ENCODE measurements around the gene BCO1.

- TF ChIP-seq, protein P1, sequence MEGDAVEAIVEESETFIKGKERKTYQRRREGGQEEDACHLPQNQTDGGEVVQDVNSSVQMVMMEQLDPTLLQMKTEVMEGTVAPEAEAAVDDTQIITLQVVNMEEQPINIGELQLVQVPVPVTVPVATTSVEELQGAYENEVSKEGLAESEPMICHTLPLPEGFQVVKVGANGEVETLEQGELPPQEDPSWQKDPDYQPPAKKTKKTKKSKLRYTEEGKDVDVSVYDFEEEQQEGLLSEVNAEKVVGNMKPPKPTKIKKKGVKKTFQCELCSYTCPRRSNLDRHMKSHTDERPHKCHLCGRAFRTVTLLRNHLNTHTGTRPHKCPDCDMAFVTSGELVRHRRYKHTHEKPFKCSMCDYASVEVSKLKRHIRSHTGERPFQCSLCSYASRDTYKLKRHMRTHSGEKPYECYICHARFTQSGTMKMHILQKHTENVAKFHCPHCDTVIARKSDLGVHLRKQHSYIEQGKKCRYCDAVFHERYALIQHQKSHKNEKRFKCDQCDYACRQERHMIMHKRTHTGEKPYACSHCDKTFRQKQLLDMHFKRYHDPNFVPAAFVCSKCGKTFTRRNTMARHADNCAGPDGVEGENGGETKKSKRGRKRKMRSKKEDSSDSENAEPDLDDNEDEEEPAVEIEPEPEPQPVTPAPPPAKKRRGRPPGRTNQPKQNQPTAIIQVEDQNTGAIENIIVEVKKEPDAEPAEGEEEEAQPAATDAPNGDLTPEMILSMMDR (conservative IDR thresholded peaks at IDR 0.05; ENCODE audit: low read length): no peak
- no peak for TF ChIP-seq EZH2phosphoT487 (IDR thresholded peaks at IDR 0.05; ENCODE audit: borderline replicate concordance, low read depth, low read length)
Measured at GRCh38 chr16:81266680-81267095, 28.2 kb downstream of the BCO1 start.
